ENCODE measurements around the gene PRKG1. TPM values are rescaled to one million over a fixed set of nuclear protein-coding genes. Genes with fewer than 3 reads are reported as not detected.

Gene PRKG1
- polyA plus RNA-seq, 3 donors, result not detected

DNA sequence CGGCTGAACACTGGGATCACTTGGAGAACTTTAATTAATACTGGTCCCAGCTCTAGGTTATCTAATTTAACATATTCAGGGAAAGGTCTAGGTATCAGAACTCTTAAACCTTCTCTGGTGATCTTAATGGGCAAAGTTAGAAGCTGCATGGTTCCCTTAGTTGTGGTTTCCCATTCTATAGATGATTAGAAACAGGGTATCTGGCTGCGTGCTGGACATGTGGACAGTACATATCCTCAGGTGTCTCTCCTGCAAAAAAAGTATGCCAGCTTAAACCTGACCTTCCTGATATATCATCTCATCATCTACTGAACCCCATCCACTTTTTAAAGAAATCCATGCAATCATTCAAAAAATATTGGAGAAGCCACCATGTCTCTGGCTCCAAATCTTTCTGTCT, 955.3 kb downstream of the PRKG1 start:
- Histone ChIP-seq H3K36me3 (replicated peaks in 1 of 2; ENCODE audit: control insufficient read depth in 1 of 2, insufficient read depth in 2 of 2, low read length in 2 of 2) (no peaks in the 10 kb centered on the region), H4K20me1 (ENCODE audit: insufficient read depth, low read length) (no peaks in the 10 kb centered on the region), H2AFZ (ENCODE audit: insufficient read depth, low read depth, low read length, poor library complexity, severe bottlenecking) (no peak overlapping the region), H3K9me3 (replicated peaks in 1 of 2; ENCODE audit: control insufficient read depth in 1 of 2, insufficient read depth in 1 of 2, low read length in 2 of 2) (no peaks in the 10 kb centered on the region), H3K79me2 (ENCODE audit: insufficient read depth, low read length) (no peaks in the 10 kb centered on the region), H3K4me2 (replicated peaks; ENCODE audit: extremely low read depth, low read length, poor library complexity, severe bottlenecking) (no peak overlapping the region), H3K9ac (ENCODE audit: insufficient read depth, low read length, poor library complexity, severe bottlenecking) (no peak overlapping the region), H3K27ac (ENCODE audit: low read depth in 1 of 2, low read length in 2 of 2) (no peak overlapping the region), H3K4me1 (ENCODE audit: control insufficient read depth in 1 of 2, insufficient read depth in 2 of 2, low read length in 2 of 2) (no peaks in the 10 kb centered on the region), H3K4me3 (replicated peaks in 1 of 3; ENCODE audit: low read depth in 2 of 3, low read length in 3 of 3) (no peak overlapping the region), H3K27me3 (ENCODE audit: control insufficient read depth in 2 of 2, insufficient read depth in 2 of 2, low read length in 2 of 2) (no peaks in the 10 kb centered on the region)
- Mint-ChIP-seq H3K27ac (no peak overlapping the region), H3K4me3 (no peak overlapping the region), H3K36me3 (no peaks in the 10 kb centered on the region), H3K4me1 (no peaks in the 10 kb centered on the region), H3K27me3 (ENCODE audit: low read depth in 3 of 3) (peaks cover 0 to 2% (median 2%) of the 10 kb centered on the region in 3 donors), H3K9me3 (peaks cover 0 to 5% (median 0%) of the 10 kb centered on the region in 7 donors)
- TF ChIP-seq, protein P1, sequence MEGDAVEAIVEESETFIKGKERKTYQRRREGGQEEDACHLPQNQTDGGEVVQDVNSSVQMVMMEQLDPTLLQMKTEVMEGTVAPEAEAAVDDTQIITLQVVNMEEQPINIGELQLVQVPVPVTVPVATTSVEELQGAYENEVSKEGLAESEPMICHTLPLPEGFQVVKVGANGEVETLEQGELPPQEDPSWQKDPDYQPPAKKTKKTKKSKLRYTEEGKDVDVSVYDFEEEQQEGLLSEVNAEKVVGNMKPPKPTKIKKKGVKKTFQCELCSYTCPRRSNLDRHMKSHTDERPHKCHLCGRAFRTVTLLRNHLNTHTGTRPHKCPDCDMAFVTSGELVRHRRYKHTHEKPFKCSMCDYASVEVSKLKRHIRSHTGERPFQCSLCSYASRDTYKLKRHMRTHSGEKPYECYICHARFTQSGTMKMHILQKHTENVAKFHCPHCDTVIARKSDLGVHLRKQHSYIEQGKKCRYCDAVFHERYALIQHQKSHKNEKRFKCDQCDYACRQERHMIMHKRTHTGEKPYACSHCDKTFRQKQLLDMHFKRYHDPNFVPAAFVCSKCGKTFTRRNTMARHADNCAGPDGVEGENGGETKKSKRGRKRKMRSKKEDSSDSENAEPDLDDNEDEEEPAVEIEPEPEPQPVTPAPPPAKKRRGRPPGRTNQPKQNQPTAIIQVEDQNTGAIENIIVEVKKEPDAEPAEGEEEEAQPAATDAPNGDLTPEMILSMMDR (IDR thresholded peaks at IDR 0.05), result no peak
- WGBS (ENCODE audit: insufficient coverage), result no CpG with 5 or more reads among the region's 2 CpGs
- no peak for DNase-seq
- intact Hi-C loops (cut with micrococcal nuclease), result no loop called here

DNA sequence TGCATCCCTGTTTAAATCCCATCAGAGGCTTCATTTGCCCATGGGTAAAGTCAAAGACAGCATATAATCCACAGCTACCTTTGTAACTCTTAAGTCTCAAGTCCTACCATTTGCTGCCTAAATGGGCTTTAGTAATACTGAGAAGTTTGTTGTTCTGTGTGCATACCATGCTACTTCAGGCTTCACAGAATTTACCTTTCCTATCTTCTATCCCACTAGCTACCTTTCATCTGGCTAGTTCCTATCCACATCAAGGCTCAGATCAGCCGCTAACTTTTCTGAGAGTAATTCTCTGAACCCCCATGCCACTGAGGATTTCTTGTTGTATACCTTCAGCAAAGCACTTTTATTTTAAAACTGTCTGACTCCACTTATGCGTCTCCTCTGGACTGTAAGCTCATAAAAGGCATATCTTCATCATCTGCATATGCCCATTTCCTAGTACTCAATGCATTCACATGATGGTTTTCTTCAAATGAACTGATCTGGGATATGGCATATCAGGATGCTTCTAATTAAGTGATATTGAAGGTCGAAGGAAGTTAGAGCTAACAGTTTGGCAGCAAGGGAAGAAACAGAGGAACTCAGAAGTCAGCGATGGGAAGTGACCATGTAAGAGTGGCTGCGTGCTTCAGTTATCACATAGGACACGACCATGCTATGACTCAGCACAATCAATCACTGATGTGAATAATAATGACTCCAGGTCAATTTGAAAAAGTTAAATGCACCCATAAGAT, 955.9 kb downstream of the PRKG1 start:
- DNase-seq, result no peak
- Histone ChIP-seq H3K4me3 (replicated peaks in 1 of 3; ENCODE audit: low read depth in 2 of 3, low read length in 3 of 3) (no peak overlapping the region), H3K27ac (ENCODE audit: low read depth in 1 of 2, low read length in 2 of 2) (no peak overlapping the region), H3K4me1 (ENCODE audit: control insufficient read depth in 1 of 2, insufficient read depth in 2 of 2, low read length in 2 of 2) (no peaks in the 10 kb centered on the region), H3K4me2 (replicated peaks; ENCODE audit: extremely low read depth, low read length, poor library complexity, severe bottlenecking) (no peak overlapping the region), H3K79me2 (ENCODE audit: insufficient read depth, low read length) (no peaks in the 10 kb centered on the region), H4K20me1 (ENCODE audit: insufficient read depth, low read length) (no peaks in the 10 kb centered on the region), H3K27me3 (ENCODE audit: control insufficient read depth in 2 of 2, insufficient read depth in 2 of 2, low read length in 2 of 2) (no peaks in the 10 kb centered on the region), H3K36me3 (replicated peaks in 1 of 2; ENCODE audit: control insufficient read depth in 1 of 2, insufficient read depth in 2 of 2, low read length in 2 of 2) (no peaks in the 10 kb centered on the region), H3K9ac (ENCODE audit: insufficient read depth, low read length, poor library complexity, severe bottlenecking) (no peak overlapping the region), H3K9me3 (replicated peaks in 1 of 2; ENCODE audit: control insufficient read depth in 1 of 2, insufficient read depth in 1 of 2, low read length in 2 of 2) (no peaks in the 10 kb centered on the region), H2AFZ (ENCODE audit: insufficient read depth, low read depth, low read length, poor library complexity, severe bottlenecking) (no peak overlapping the region)
- Mint-ChIP-seq H3K27ac (no peak overlapping the region), H3K4me1 (no peaks in the 10 kb centered on the region), H3K4me3 (no peak overlapping the region), H3K27me3 (ENCODE audit: low read depth in 3 of 3) (peaks cover 0 to 2% (median 2%) of the 10 kb centered on the region in 3 donors), H3K9me3 (peaks cover 0 to 5% (median 0%) of the 10 kb centered on the region in 7 donors), H3K36me3 (no peaks in the 10 kb centered on the region)
- TF ChIP-seq, protein P1 (IDR thresholded peaks at IDR 0.05), result no peak
- intact Hi-C loops (cut with micrococcal nuclease), result no loop called here
- WGBS (ENCODE audit: insufficient coverage), result 45% methylated on average over 2 of the region's 6 CpGs
